Smooth muscle cell (in vitro differentiated cells): ENCODE results near the gene SFSWAP. TPM values are rescaled to one million over a fixed set of nuclear protein-coding genes. Genes with fewer than 3 reads are reported as not detected.

Experiments used
- DNase-seq: peaks from one replicate; lab custom pipeline; 2025; ENCODE audit not compliant: unreplicated experiment; lab: John Stamatoyannopoulos, UW
- H2AFZ ChIP-seq: fragments of 200-600 bp; sonication (generic); 2 replicates; pipeline ENCODE4 v1.6.0; 2016; ENCODE audit warnings: antibody characterized with exemption, low read depth, mild to moderate bottlenecking
- H3F3A ChIP-seq: fragments of 200-600 bp; sonication (generic); 2 replicates; pipeline ENCODE4 v1.6.0; 2017; ENCODE audit warnings: antibody characterized with exemption, low read depth
- H3K27ac ChIP-seq: fragments of 200-600 bp; sonication (generic); 2 replicates; pipeline ENCODE4 v1.5.1; 2016; ENCODE audit warnings: low read depth, mild to moderate bottlenecking
- H3K27me3 ChIP-seq: fragments of 200-600 bp; sonication (generic); 2 replicates; pipeline ENCODE4 v1.6.1; 2016; ENCODE audit warnings: low read depth, mild to moderate bottlenecking
- H3K36me3 ChIP-seq: fragments of 200-600 bp; sonication (generic); 2 replicates; pipeline ENCODE4 v1.5.1; 2016; ENCODE audit warnings: low read depth
- H3K4me1 ChIP-seq: fragments of 200-600 bp; sonication (generic); 2 replicates; pipeline ENCODE4 v1.5.1; 2016; ENCODE audit warnings: low read depth
- H3K4me2 ChIP-seq: fragments of 200-600 bp; sonication (generic); 2 replicates; pipeline ENCODE4 v1.6.0; 2016; ENCODE audit warnings: mild to moderate bottlenecking
- H3K4me3 ChIP-seq: fragments of 200-600 bp; sonication (generic); 2 replicates; pipeline ENCODE4 v1.5.1; 2016; ENCODE audit warnings: mild to moderate bottlenecking
- H3K79me2 ChIP-seq: fragments of 200-600 bp; sonication (generic); 2 replicates; pipeline ENCODE4 v1.6.0; 2016; ENCODE audit warnings: low read depth, mild to moderate bottlenecking
- H3K9ac ChIP-seq: fragments of 200-600 bp; sonication (generic); 2 replicates; pipeline ENCODE4 v1.6.0; 2016; ENCODE audit warnings: low read depth
- H3K9me3 ChIP-seq: fragments of 200-600 bp; sonication (generic); replicated peaks from 2 replicates; pipeline ENCODE4 v1.5.1; 2016; ENCODE audit warnings: low read depth
- H4K20me1 ChIP-seq: fragments of 200-600 bp; sonication (generic); 2 replicates; pipeline ENCODE4 v1.6.0; 2016; ENCODE audit warnings: low read depth
- CTCF ChIP-seq: fragments of 200-600 bp; sonication (generic); IDR thresholded peaks from 2 replicates; pipeline ENCODE4 v1.5.1; 2017; ENCODE audit warnings: borderline replicate concordance, mild to moderate bottlenecking, antibody characterized with exemption; ENCODE audit not compliant: insufficient read depth, poor library complexity, severe bottlenecking
- WGBS: methylation state at CpG from one replicate; pipeline ENCODE4 v1.1.7; 2016; ENCODE audit warnings: low lambda C conversion rate; 5-methylcytosine and 5-hydroxymethylcytosine counted together
- polyA plus RNA-seq: library from polyadenylated mRNA; unstranded; fragments of >200 nt; fragmentation: Nextera tagmentation; extraction: Ambion mirVana; gene quantifications from 2 replicates; pipeline ENCODE4 v1.2.1, GENCODE V29; 2016
- total RNA-seq: library from RNA; depleted of rRNA; stranded (reverse); fragments of >200 nt; gene quantifications from 2 replicates; pipeline ENCODE4 v1.2.3, GENCODE V29; 2014

Gene SFSWAP
- total and polyA plus RNA-seq, 2 experiments from 2014 or later, result 24.1 to 32.3 TPM

DNA sequence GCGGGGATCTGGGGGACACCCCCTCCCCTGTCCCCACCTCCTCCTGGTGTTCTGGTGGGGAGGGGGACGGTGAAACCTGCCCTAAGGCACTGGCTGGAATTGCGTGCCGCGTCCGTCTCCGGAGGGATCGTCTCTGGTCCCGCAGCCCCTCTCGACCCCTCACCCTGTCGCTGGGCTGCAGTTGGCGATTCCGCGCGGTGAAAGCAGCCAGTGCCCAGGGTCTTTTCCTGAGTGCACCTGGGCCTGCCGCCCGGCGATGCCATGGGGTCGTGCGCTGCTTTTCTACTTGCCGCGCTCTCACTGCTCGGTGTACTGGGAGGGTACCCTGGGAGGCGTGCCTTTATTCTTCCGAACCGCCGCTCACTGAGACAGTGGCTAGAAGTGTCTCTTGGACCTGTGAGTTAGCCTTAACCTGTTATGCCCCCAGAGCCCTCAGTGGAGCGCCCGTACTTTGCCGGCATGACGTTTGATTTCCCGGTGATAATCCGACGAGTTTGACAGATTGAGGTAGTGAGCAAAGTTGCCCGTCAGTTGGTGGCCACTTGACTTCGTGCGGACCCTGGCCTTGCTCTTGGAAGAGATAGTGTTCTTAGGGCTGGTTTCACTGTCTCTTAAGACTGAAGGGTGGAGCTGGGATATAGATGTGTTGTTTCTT, 788 bp downstream of the SFSWAP start:
- peak overlapping the region; percentile 97 for H3K27ac ChIP-seq
- peaks cover 37% of the 10 kb centered on the region for H3K79me2 ChIP-seq
- H2AFZ ChIP-seq, result no peak overlapping the region
- 2% methylated on average over 31 of the region's 37 CpGs for WGBS
- no peaks in the 10 kb centered on the region for H3K9me3 ChIP-seq
- no peaks in the 10 kb centered on the region for H3F3A ChIP-seq
- peak overlapping the region; percentile 98 for H3K4me3 ChIP-seq
- no peak for TF ChIP-seq CTCF
- H3K36me3 ChIP-seq, result peaks cover 24% of the 10 kb centered on the region
- DNase-seq, result no peak
- H3K4me2 ChIP-seq, result peak overlapping the region; percentile 98
- H3K9ac ChIP-seq, result peak overlapping the region; percentile 100
- peaks cover 21% of the 10 kb centered on the region for H4K20me1 ChIP-seq
- no peaks in the 10 kb centered on the region for H3K27me3 ChIP-seq
- peaks cover 17% of the 10 kb centered on the region for H3K4me1 ChIP-seq

GRCh38 chr12:131713349-131713748, 2.5 kb downstream of the SFSWAP start:
- no peak for TF ChIP-seq CTCF
- no peaks in the 10 kb centered on the region for H3K27me3 ChIP-seq
- peaks cover 49% of the 10 kb centered on the region for H3K79me2 ChIP-seq
- peaks cover 17% of the 10 kb centered on the region for H3K4me1 ChIP-seq
- no peak overlapping the region for H3K4me2 ChIP-seq
- H3K9ac ChIP-seq, result no peak overlapping the region
- no peaks in the 10 kb centered on the region for H3K9me3 ChIP-seq
- peaks cover 21% of the 10 kb centered on the region for H4K20me1 ChIP-seq
- no peak overlapping the region for H3K4me3 ChIP-seq
- peaks cover 30% of the 10 kb centered on the region for H3K36me3 ChIP-seq
- no peak overlapping the region for H2AFZ ChIP-seq
- 93% methylated on average over 8 of the region's 8 CpGs for WGBS
- H3K27ac ChIP-seq, result no peak overlapping the region
- no peak for DNase-seq
- no peaks in the 10 kb centered on the region for H3F3A ChIP-seq

DNA sequence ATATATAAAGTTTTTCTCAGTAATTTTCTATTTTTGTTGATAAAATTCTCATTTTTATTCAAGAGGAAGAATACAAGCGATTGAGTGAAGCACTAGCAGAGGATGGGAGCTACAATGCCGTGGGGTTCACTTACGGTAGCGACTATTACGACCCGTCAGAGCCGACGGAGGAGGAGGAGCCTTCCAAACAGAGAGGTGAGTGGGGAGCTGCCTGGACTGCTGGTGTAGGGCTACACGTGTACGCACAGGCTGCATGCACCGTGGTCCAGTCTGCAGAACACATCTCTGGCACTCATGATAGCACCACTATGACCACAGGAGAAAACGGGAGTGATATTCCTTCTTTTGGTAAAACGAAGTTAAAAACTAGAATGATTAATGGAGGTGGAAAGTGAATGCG, 3.9 kb downstream of the SFSWAP start:
- peaks cover 17% of the 10 kb centered on the region for H3K4me1 ChIP-seq
- no peak for TF ChIP-seq CTCF
- H3K9ac ChIP-seq, result no peak overlapping the region
- H3K4me2 ChIP-seq, result no peak overlapping the region
- peaks cover 21% of the 10 kb centered on the region for H4K20me1 ChIP-seq
- H3K27ac ChIP-seq, result no peak overlapping the region
- H3K79me2 ChIP-seq, result peaks cover 52% of the 10 kb centered on the region
- H3K27me3 ChIP-seq, result no peaks in the 10 kb centered on the region
- H3F3A ChIP-seq, result peaks cover 1% of the 10 kb centered on the region
- H3K36me3 ChIP-seq, result peaks cover 42% of the 10 kb centered on the region
- no peaks in the 10 kb centered on the region for H3K9me3 ChIP-seq
- no peak for DNase-seq
- 97% methylated on average over 14 of the region's 14 CpGs for WGBS
- no peak overlapping the region for H3K4me3 ChIP-seq
- no peak overlapping the region for H2AFZ ChIP-seq

DNA sequence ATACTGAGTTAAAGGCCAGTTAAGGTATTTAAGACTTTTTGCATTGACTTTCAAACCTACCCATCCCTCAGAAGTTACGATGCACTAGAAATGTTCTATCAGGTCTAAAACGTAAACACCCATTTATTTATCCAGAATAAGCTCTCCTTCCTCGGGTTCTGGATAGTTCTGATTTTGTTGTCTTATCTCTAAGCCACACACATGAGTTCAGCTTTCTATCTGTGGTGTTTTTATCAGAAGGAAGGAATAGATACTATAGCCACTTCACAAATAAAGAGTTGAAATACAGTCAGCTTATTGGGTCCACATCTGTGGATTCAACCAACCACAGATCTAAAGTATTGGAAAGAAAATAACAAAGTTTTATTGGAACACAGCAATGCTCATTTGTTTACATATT, 5.4 kb downstream of the SFSWAP start:
- no peak overlapping the region for H3K4me3 ChIP-seq
- no peaks in the 10 kb centered on the region for H3K9me3 ChIP-seq
- DNase-seq, result no peak
- no peak for TF ChIP-seq CTCF
- H3K36me3 ChIP-seq, result peaks cover 56% of the 10 kb centered on the region
- no peak overlapping the region for H3K27ac ChIP-seq
- no peaks in the 10 kb centered on the region for H3K27me3 ChIP-seq
- no peak overlapping the region for H3K9ac ChIP-seq
- H3K4me2 ChIP-seq, result no peak overlapping the region
- whole genome bisulfite sequencing, result 92% methylated on average over 3 of the region's 3 CpGs
- H3K4me1 ChIP-seq, result peaks cover 12% of the 10 kb centered on the region
- peaks cover 4% of the 10 kb centered on the region for H3F3A ChIP-seq
- H4K20me1 ChIP-seq, result peaks cover 21% of the 10 kb centered on the region
- peaks cover 58% of the 10 kb centered on the region for H3K79me2 ChIP-seq
- H2AFZ ChIP-seq, result no peak overlapping the region
